SK-N-DZ (cell line): ENCODE results near the gene UTS2R.

Experiments used
- small RNA-seq, 2 experiments: library from RNA; depleted of rRNA; stranded (forward); fragments of <200 nt; gene quantifications; one replicate each; pipeline ENCODE3, GENCODE V24; 2014

The UTS2R gene

Small RNAs within 50 kb of the gene (small RNA-seq; reads per million reads assigned to genes)
- gene RF00019 = 0 reads per million in 2 experiments
